H1 (cell line): Measurements from ENCODE around the gene NUDT3. TPM values are rescaled to one million over a fixed set of nuclear protein-coding genes. Genes with fewer than 3 reads are reported as not detected.
A peak's percentile ranks its signal among the peaks of the same experiment; 100 is the strongest.

Experiments used
- CTCF ChIA-PET: fragments of 300-600 bp; sonication (Branson Sonifier 250); formaldehyde crosslinking; loops from one replicate; lab custom pipeline; 2021; ENCODE audit not compliant: partially characterized antibody; lab: Charles Lee
- POLR2A ChIA-PET: fragments of 300-600 bp; sonication (Branson Sonifier 250); formaldehyde crosslinking; loops from one replicate; lab custom pipeline; 2021; ENCODE audit warnings: inconsistent platforms; ENCODE audit not compliant: partially characterized antibody; lab: Charles Lee
- DNase-seq, 2 experiments: peaks; one replicate each; pipeline versions ENCODE4 v3.0.0 to v3.0.0-alpha.2; 2010 to 2022; ENCODE audit warnings: low spot score in 2 of 2, low read depth in 1 of 2, mixed read lengths in 1 of 2
- FAIRE-seq: peaks from 2 replicates; lab custom pipeline; 2011; peaks lifted over from hg19 to GRCh38; lab: Jason Lieb, UNC
- H2AFZ ChIP-seq: 2 replicates; pipeline ENCODE4 v1.8.1; 2012; ENCODE audit warnings: low read length, inconsistent platforms
- H2AK5ac ChIP-seq: 2 replicates; pipeline ENCODE4 v1.6.1; 2013; ENCODE audit warnings: low read depth, low read length
- H2BK120ac ChIP-seq: replicated peaks from 2 replicates; pipeline ENCODE3; 2013; ENCODE audit warnings: low read depth, low read length, inconsistent platforms
- H2BK12ac ChIP-seq: 2 replicates; pipeline ENCODE4 v1.6.1; 2013; ENCODE audit warnings: low read depth, low read length
- H2BK15ac ChIP-seq: 2 replicates; pipeline ENCODE4 v1.6.1; 2013; ENCODE audit warnings: low read length
- H2BK20ac ChIP-seq: 2 replicates; pipeline ENCODE4 v1.6.1; 2013; ENCODE audit warnings: low read length
- H2BK5ac ChIP-seq: 2 replicates; pipeline ENCODE4 v1.6.1; 2013; ENCODE audit warnings: low read depth, low read length
- H3K14ac ChIP-seq: 2 replicates; pipeline ENCODE4 v1.6.1; 2013; ENCODE audit warnings: inconsistent platforms; ENCODE audit not compliant: insufficient read length
- H3K18ac ChIP-seq: 2 replicates; pipeline ENCODE4 v1.6.1; 2013; ENCODE audit warnings: low read length; ENCODE audit errors: extremely low read depth
- H3K23ac ChIP-seq: 2 replicates; pipeline ENCODE4 v1.6.1; 2013; ENCODE audit warnings: inconsistent platforms; ENCODE audit not compliant: insufficient read length
- H3K23me2 ChIP-seq: 2 replicates; pipeline ENCODE4 v1.6.1; 2013; ENCODE audit warnings: low read depth, low read length
- H3K27ac ChIP-seq: 2 replicates; pipeline ENCODE4 v1.6.1; 2011; ENCODE audit warnings: low read depth, low read length, inconsistent platforms
- H3K27me3 ChIP-seq, 4 experiments: replicated peaks in 1 of 4; 1 replicate in 1 of 4; 2 replicates in 3 of 4; pipeline versions ENCODE4 v1.6.1 to v1.8.1; 2011 to 2013; ENCODE audit warnings: low read length in 3 of 4, mild to moderate bottlenecking in 3 of 4, inconsistent platforms in 2 of 4, mixed read lengths in 2 of 4, moderate library complexity in 1 of 4; ENCODE audit not compliant: control insufficient read depth in 3 of 4, insufficient read depth in 3 of 4; ENCODE audit errors: extremely low read depth in 1 of 4
- H3K36me3 ChIP-seq, 4 experiments: 2 replicates each; pipeline versions ENCODE4 v1.6.1 to v1.8.1; 2011 to 2013; ENCODE audit warnings: mild to moderate bottlenecking in 4 of 4, low read length in 3 of 4, moderate library complexity in 2 of 4, control low read depth in 1 of 4, inconsistent platforms in 1 of 4; ENCODE audit not compliant: insufficient read depth in 4 of 4, control insufficient read depth in 2 of 4
- H3K4ac ChIP-seq: replicated peaks from 2 replicates; pipeline ENCODE3; 2013; ENCODE audit warnings: low read length, low read depth, mixed read lengths, inconsistent platforms; ENCODE audit not compliant: insufficient read length
- H3K4me1 ChIP-seq, 4 experiments: replicated peaks in 1 of 4; 1 replicate in 1 of 4; 2 replicates in 3 of 4; pipeline versions ENCODE4 v1.6.1 to v1.8.1; 2011 to 2013; ENCODE audit warnings: low read length in 3 of 4, inconsistent platforms in 2 of 4, mixed read lengths in 1 of 4; ENCODE audit not compliant: insufficient read depth in 4 of 4, control insufficient read depth in 3 of 4
- H3K4me2 ChIP-seq, 2 experiments: 2 replicates each; pipeline versions ENCODE4 v1.6.1 to v1.8.1; 2011 to 2013; ENCODE audit warnings: low read depth in 2 of 2, low read length in 2 of 2, control low read depth in 1 of 2, inconsistent platforms in 1 of 2, mild to moderate bottlenecking in 1 of 2; ENCODE audit not compliant: insufficient read depth in 1 of 2
- H3K4me3 ChIP-seq, 4 experiments: fragments of 200-600, 300-600 bp in 1 of 4; sonication (generic), shearing (Covaris generic), sonication (Bioruptor Twin) in 1 of 4; 2 replicates each; pipeline versions ENCODE4 v1.5.1 to v1.8.1; 2011 to 2016; ENCODE audit warnings: low read length in 4 of 4, low read depth in 3 of 4, control low read depth in 2 of 4, inconsistent platforms in 2 of 4, mild to moderate bottlenecking in 2 of 4, mixed read lengths in 1 of 4, moderate library complexity in 1 of 4; ENCODE audit not compliant: insufficient read depth in 2 of 4; ENCODE audit errors: extremely low read depth in 1 of 4
- H3K56ac ChIP-seq: replicated peaks from 2 replicates; pipeline ENCODE3; 2013; ENCODE audit warnings: low read depth, mild to moderate bottlenecking, mixed read lengths, low read length, inconsistent platforms; ENCODE audit not compliant: insufficient read length
- H3K79me1 ChIP-seq: 2 replicates; pipeline ENCODE4 v1.6.1; 2013; ENCODE audit warnings: low read depth, low read length, control low read depth
- H3K79me2 ChIP-seq, 2 experiments: 2 replicates each; pipeline versions ENCODE4 v1.6.1 to v1.8.1; 2012 to 2013; ENCODE audit warnings: low read length in 2 of 2, mild to moderate bottlenecking in 2 of 2, inconsistent platforms in 1 of 2; ENCODE audit not compliant: insufficient read depth in 2 of 2, control insufficient read depth in 1 of 2
- H3K9ac ChIP-seq, 4 experiments: replicated peaks in 1 of 4; 1 replicate in 1 of 4; 2 replicates in 3 of 4; pipeline versions ENCODE4 v1.6.1 to v1.8.1; 2011 to 2013; ENCODE audit warnings: low read depth in 3 of 4, low read length in 3 of 4, control low read depth in 2 of 4, mild to moderate bottlenecking in 2 of 4, moderate library complexity in 2 of 4, inconsistent platforms in 1 of 4; ENCODE audit errors: extremely low read depth in 1 of 4
- H3K9me3 ChIP-seq, 2 experiments: 2 replicates each; pipeline versions ENCODE4 v1.6.1 to v1.8.1; 2012 to 2013; ENCODE audit warnings: mild to moderate bottlenecking in 2 of 2, moderate library complexity in 2 of 2, control low read depth in 1 of 2, inconsistent platforms in 1 of 2, low read depth in 1 of 2, low read length in 1 of 2, mixed read lengths in 1 of 2; ENCODE audit not compliant: insufficient read depth in 2 of 2
- H4K20me1 ChIP-seq, 2 experiments: replicated peaks in 1 of 2; 2 replicates each; pipeline versions ENCODE3 to v1.8.1; 2011 to 2013; ENCODE audit warnings: inconsistent platforms in 2 of 2, low read length in 2 of 2, mild to moderate bottlenecking in 1 of 2; ENCODE audit not compliant: insufficient read depth in 2 of 2, control insufficient read depth in 1 of 2
- H4K5ac ChIP-seq: 2 replicates; pipeline ENCODE4 v1.6.1; 2013; ENCODE audit warnings: low read length, low read depth, mixed read lengths, inconsistent platforms; ENCODE audit not compliant: insufficient read length
- H4K8ac ChIP-seq: 2 replicates; pipeline ENCODE4 v1.8.0; 2013; ENCODE audit warnings: mild to moderate bottlenecking, moderate library complexity, low read length, inconsistent platforms; ENCODE audit not compliant: insufficient read depth; ENCODE audit errors: extremely low read depth
- H4K91ac ChIP-seq: replicated peaks from 2 replicates; pipeline ENCODE3; 2013; ENCODE audit warnings: low read length, mixed read lengths, inconsistent platforms; ENCODE audit not compliant: insufficient read length
- BCL11A ChIP-seq, 2 experiments: IDR thresholded peaks; one replicate each; pipeline ENCODE4 v1.6.1; 2011; ENCODE audit warnings: low read depth in 2 of 2, low read length in 2 of 2, mild to moderate bottlenecking in 2 of 2
- CHD2 ChIP-seq: IDR thresholded peaks from 2 replicates; pipeline ENCODE4 v1.6.1; 2012; ENCODE audit warnings: low read length, improper control_type of control experiment
- CTBP2 ChIP-seq: IDR thresholded peaks from 2 replicates; pipeline ENCODE4 v1.7.0; 2011; ENCODE audit warnings: borderline replicate concordance, mild to moderate bottlenecking, moderate library complexity, mixed read lengths, low read length; ENCODE audit not compliant: insufficient read depth, insufficient read length
- POLR2A ChIP-seq, 2 experiments: IDR thresholded peaks; 1 replicate in 1 of 2; 2 replicates in 1 of 2; pipeline ENCODE4 v1.6.1; 2011; ENCODE audit warnings: low read depth in 2 of 2, low read length in 2 of 2, mild to moderate bottlenecking in 2 of 2; ENCODE audit errors: control extremely low read depth in 1 of 2
- POLR2AphosphoS5 ChIP-seq: IDR thresholded peaks from 2 replicates; pipeline ENCODE4 v1.6.1; 2011; ENCODE audit warnings: low read depth, low read length
- RAD21 ChIP-seq, 2 experiments: IDR thresholded peaks in 1 of 2; conservative IDR thresholded peaks in 1 of 2; 2 replicates each; pipeline ENCODE4 v1.6.1; 2011; ENCODE audit warnings: low read depth in 2 of 2, low read length in 2 of 2, improper control_type of control experiment in 1 of 2, inconsistent platforms in 1 of 2, mild to moderate bottlenecking in 1 of 2, moderate library complexity in 1 of 2
- TAF1 ChIP-seq: IDR thresholded peaks from 2 replicates; pipeline ENCODE4 v1.6.1; 2011; ENCODE audit warnings: mild to moderate bottlenecking, low read depth, low read length
- WGBS, 2 experiments: shearing (Covaris generic) in 1 of 2; methylation state at CpG; one replicate each; pipeline versions ENCODE4 v1.1.6 to v1.1.7; 2013 to 2015; ENCODE audit warnings: low lambda C conversion rate in 2 of 2, mixed read lengths in 2 of 2, inconsistent platforms in 1 of 2, low coverage in 1 of 2, missing lambda C conversion rate in 1 of 2; ENCODE audit not compliant: insufficient replicate concordance in 2 of 2, insufficient coverage in 1 of 2, insufficient read length in 1 of 2; ENCODE audit errors: extremely low coverage in 1 of 2, missing lambda C conversion rate in 1 of 2; 5-methylcytosine and 5-hydroxymethylcytosine counted together
- polyA plus RNA-seq, 7 experiments: library from polyadenylated mRNA; depleted of rRNA in 3 of 7; stranded (reverse) in 5 of 7; unstranded in 2 of 7; fragments of >200 nt in 5 of 7; fragments of 200-250 nt in 2 of 7; gene quantifications; 1 replicate in 5 of 7; 2 replicates in 1 of 7; 4 replicates in 1 of 7; pipeline versions ENCODE4 v1.2.1 to v1.2.3, GENCODE V29; 2011 to 2013; ENCODE audit warnings: missing spikeins in 2 of 7, mixed read lengths in 2 of 7
- total RNA-seq: library from RNA; stranded (reverse); fragmentation: NEBNext Ultra II Directional; extraction: Animal tissue kit (Norgen Biotek cat#: 25700); gene quantifications from 2 replicates; pipeline ENCODE4 v1.2.1, GENCODE V29; 2021
- TF ChIP-seq, protein P1 (sequence below), 3 experiments: IDR thresholded peaks; 1 replicate in 2 of 3; 2 replicates in 1 of 3; pipeline versions ENCODE4 v1.5.1 to v1.6.1; 2011; ENCODE audit warnings: low read length in 3 of 3, mild to moderate bottlenecking in 3 of 3, inconsistent platforms in 2 of 3, low read depth in 1 of 3, moderate library complexity in 1 of 3; ENCODE audit not compliant: insufficient read depth in 1 of 3; ENCODE audit errors: control extremely low read depth in 1 of 3

NUDT3 gene
- total and polyA plus RNA-seq, 2 of the 8 experiments (the other 6 are each of a cell fraction or from before 2014, with no cell fraction given): 14.1 to 36.9 TPM

DNA sequence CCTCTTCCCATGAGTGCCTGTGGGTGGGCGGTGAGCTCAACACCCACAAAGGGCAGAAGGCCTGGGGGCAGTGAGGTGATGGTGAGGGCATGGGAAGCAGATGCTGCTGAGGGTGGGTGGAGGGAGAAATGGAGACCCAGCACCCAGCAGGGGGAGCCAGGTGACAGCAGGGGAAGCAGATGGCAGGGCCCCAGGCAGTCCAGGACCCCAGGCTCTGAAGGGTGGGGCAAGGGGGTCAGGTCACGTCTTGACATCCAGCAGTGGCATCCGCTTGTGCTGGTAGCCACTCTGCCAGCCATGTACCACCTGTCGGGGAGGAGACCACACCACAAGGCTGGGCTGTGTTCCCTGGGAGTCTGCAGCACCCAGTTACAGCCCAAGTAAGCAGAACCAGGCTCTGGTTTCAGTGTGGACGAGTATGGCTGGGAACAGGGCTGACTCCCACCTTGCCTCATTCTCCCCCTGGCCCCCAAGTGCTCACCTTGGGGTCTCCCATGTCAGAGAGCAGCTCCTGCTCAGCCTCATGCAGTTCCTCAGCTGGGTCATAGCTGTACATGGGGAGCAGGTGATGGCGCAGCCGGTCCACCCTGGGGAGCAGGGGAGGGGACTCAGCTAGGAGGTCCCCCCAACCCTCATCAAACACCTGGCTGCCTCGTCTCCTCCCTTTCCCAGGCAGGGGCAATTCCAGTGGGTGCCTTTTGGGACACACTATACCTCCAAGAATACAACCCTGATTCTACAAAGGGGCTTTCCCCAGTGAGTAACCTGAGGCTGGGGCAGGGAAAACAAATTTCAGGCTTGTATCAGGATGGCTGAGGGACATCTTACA is 145.7 kb downstream of the NUDT3 start:
- FAIRE-seq (no peak), DNase-seq (peak in 1 of 2 experiments; percentile 84)
- H3K18ac ChIP-seq: no peak overlapping the region
- H3K4ac ChIP-seq: no peak overlapping the region
- H3K79me2 ChIP-seq: peaks cover 0 to 5% of the 10 kb centered on the region in 2 experiments; a peak in 1 of 4 replicates
- peaks cover 35 to 40% of the 10 kb centered on the region in 2 experiments for H4K20me1 ChIP-seq
- no peak overlapping the region for H3K4me2 ChIP-seq
- ChIA-PET POLR2A (interaction anchor here (0.7 to 11.0 kb wide), 28 partner anchors 10 to 285 kb away, joined by 3 to 212 read pairs (median 4); partner anchors contain the start of genes GRM4, HMGA1, NUDT3 and RPS10), CTCF (interaction anchor here (0.6 to 5.8 kb wide), 8 partner anchors 25 to 494 kb away, joined by 3 to 62 read pairs (median 3); no protein-coding TSS in a partner anchor)
- no peak overlapping the region for H2BK15ac ChIP-seq
- H3K56ac ChIP-seq: no peak overlapping the region
- no peaks in the 10 kb centered on the region; a peak in 2 of 7 replicates for H3K27me3 ChIP-seq
- no peak overlapping the region for H2BK12ac ChIP-seq
- 41% methylated on average over 8 of the region's 8 CpGs; no CpG with 5 or more reads in 1 of the 2 experiments for WGBS, 2 experiments
- H3K27ac ChIP-seq: no peak overlapping the region
- H4K5ac ChIP-seq: no peak overlapping the region
- peaks cover 7 to 19% (median 13%) of the 10 kb centered on the region in 4 experiments for H3K4me1 ChIP-seq
- H3K4me3 ChIP-seq: no peak overlapping the region
- peaks cover 7% of the 10 kb centered on the region for H3K23me2 ChIP-seq
- H3K23ac ChIP-seq: no peak overlapping the region
- no peak overlapping the region for H2BK120ac ChIP-seq
- H4K91ac ChIP-seq: no peak overlapping the region
- peak overlapping the region; percentile 51; the same call in 1 of the 2 replicates for H4K8ac ChIP-seq
- no peak overlapping the region for H2AFZ ChIP-seq
- no peaks in the 10 kb centered on the region for H3K9me3 ChIP-seq
- H3K14ac ChIP-seq: no peak overlapping the region
- no peak overlapping the region for H2AK5ac ChIP-seq
- H2BK20ac ChIP-seq: no peak overlapping the region
- peaks cover 3% of the 10 kb centered on the region; the same call in 1 of the 2 replicates for H3K79me1 ChIP-seq
- peak overlapping the region; percentile 31; the same call in 1 of the 2 replicates for H2BK5ac ChIP-seq
- peaks cover 24 to 33% (median 28%) of the 10 kb centered on the region in 4 experiments for H3K36me3 ChIP-seq
- H3K9ac ChIP-seq: no peak overlapping the region
- TF ChIP-seq POLR2A (IDR thresholded peaks at IDR 0.05; ENCODE audit: control extremely low read depth in 1 of 2, low read depth in 2 of 2, low read length in 2 of 2): peak in 1 of 2 experiments; percentile 98; a peak in 2 of 3 replicates
- TF ChIP-seq CTBP2: peak; percentile 39
- TF ChIP-seq POLR2AphosphoS5: peak; percentile 100
- 0 out of 2 replicates have a peak, but pooled peaks have one; percentile 2 for TF ChIP-seq TAF1
- peak; percentile 15 for TF ChIP-seq CHD2
- TF ChIP-seq RAD21 (IDR thresholded peaks at IDR 0.05 in 1 of 2, conservative IDR thresholded peaks at IDR 0.05 in 1 of 2; ENCODE audit: low read depth in 2 of 2, low read length in 2 of 2): peak; percentile 29 to 41; a peak in 3 of 4 replicates
- TF ChIP-seq, protein P1, sequence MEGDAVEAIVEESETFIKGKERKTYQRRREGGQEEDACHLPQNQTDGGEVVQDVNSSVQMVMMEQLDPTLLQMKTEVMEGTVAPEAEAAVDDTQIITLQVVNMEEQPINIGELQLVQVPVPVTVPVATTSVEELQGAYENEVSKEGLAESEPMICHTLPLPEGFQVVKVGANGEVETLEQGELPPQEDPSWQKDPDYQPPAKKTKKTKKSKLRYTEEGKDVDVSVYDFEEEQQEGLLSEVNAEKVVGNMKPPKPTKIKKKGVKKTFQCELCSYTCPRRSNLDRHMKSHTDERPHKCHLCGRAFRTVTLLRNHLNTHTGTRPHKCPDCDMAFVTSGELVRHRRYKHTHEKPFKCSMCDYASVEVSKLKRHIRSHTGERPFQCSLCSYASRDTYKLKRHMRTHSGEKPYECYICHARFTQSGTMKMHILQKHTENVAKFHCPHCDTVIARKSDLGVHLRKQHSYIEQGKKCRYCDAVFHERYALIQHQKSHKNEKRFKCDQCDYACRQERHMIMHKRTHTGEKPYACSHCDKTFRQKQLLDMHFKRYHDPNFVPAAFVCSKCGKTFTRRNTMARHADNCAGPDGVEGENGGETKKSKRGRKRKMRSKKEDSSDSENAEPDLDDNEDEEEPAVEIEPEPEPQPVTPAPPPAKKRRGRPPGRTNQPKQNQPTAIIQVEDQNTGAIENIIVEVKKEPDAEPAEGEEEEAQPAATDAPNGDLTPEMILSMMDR (IDR thresholded peaks at IDR 0.05; ENCODE audit: control extremely low read depth in 1 of 3, insufficient read depth in 1 of 3, low read depth in 1 of 3, low read length in 3 of 3): peak in 2 of 3 experiments; percentile 23 to 59; a peak in 2 of 4 replicates
- no peak for TF ChIP-seq BCL11A (IDR thresholded peaks at IDR 0.05; ENCODE audit: low read depth in 2 of 2, low read length in 2 of 2)
